Natural killer cell (primary cell): Measurements from ENCODE around the gene ALG5. TPM values are rescaled to one million over a fixed set of nuclear protein-coding genes. Genes with fewer than 3 reads are reported as not detected.

Experiments used
- total RNA-seq, 4 donors: library from RNA; stranded (reverse); fragments of 120-200 nt in 1 of 4; gene quantifications; one replicate each; pipeline versions ENCODE4 v1.2.3 to v1.2.4, GENCODE V29; 2013 to 2022

Gene ALG5
- total RNA-seq, 3 donors from 2014 or later (not counting 1 experiment from before 2014, with no cell fraction given), result 20.2 to 25.0 (median 24.5) TPM

Other genes with a start within 250 kb of the ALG5 start
- 10 to 100 TPM in 2 of 3 donors, 1 to 10 TPM in 1; 6.0 to 13.3 (median 11.3) TPM for gene RFXAP, start 180.1 kb downstream of the ALG5 start, total RNA-seq
- not detected for gene SMAD9, start 79.1 kb downstream of the ALG5 start, total RNA-seq
- gene EXOSC8, start 1.4 kb upstream of the ALG5 start, total RNA-seq, result 10 to 100 TPM; 34.3 to 43.8 (median 42.0) TPM
- 10 to 100 TPM; 59.8 to 84.7 (median 64.6) TPM for gene SUPT20H, start 60.3 kb upstream of the ALG5 start, total RNA-seq
- not detected for gene CSNK1A1L, start 106.3 kb upstream of the ALG5 start, total RNA-seq